ENCODE measurements around the gene RAPH1.
"Not testable (repeated sequence)": the region's sequence is repeated elsewhere in the genome, so short reads cannot be mapped to it uniquely, and the experiment has no call there.

The RAPH1 gene

DNA sequence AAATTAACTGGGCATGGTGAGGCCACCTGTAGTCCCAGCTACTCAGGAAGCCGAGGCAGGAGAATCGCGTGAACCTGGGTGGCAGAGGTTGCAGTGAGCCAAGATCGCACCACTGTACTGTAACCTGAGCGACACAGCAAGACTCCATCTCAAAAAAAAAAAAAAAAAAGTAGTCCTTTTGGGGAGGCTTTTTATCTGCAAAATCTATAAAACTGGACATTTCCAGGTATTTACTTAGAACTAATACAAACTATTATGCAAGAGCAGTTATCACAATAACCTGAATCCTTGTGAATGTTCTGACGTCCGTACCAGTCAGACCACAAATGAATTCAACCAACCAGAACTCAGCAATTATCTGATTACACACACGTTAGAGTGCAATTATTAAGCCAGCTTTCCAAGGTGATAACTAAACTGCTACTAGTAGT lies 8.8 kb upstream of the RAPH1 start (continued):
- TF ChIP-seq, protein P1, sequence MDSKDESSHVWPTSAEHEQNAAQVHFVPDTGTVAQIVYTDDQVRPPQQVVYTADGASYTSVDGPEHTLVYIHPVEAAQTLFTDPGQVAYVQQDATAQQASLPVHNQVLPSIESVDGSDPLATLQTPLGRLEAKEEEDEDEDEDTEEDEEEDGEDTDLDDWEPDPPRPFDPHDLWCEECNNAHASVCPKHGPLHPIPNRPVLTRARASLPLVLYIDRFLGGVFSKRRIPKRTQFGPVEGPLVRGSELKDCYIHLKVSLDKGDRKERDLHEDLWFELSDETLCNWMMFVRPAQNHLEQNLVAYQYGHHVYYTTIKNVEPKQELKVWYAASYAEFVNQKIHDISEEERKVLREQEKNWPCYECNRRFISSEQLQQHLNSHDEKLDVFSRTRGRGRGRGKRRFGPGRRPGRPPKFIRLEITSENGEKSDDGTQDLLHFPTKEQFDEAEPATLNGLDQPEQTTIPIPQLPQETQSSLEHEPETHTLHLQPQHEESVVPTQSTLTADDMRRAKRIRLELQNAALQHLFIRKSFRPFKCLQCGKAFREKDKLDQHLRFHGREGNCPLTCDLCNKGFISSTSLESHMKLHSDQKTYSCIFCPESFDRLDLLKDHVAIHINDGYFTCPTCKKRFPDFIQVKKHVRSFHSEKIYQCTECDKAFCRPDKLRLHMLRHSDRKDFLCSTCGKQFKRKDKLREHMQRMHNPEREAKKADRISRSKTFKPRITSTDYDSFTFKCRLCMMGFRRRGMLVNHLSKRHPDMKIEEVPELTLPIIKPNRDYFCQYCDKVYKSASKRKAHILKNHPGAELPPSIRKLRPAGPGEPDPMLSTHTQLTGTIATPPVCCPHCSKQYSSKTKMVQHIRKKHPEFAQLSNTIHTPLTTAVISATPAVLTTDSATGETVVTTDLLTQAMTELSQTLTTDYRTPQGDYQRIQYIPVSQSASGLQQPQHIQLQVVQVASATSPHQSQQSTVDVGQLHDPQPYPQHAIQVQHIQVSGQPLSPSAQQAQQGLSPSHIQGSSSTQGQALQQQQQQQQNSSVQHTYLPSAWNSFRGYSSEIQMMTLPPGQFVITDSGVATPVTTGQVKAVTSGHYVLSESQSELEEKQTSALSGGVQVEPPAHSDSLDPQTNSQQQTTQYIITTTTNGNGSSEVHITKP (tag by site-specific recombination; IDR thresholded peaks at IDR 0.05) = no peak
- no peak for TF ChIP-seq ZNF664 (tag by site-specific recombination; IDR thresholded peaks at IDR 0.05)
- no peak for TF ChIP-seq MZF1 (tag by site-specific recombination; IDR thresholded peaks at IDR 0.05; ENCODE audit: borderline replicate concordance)
- TF ChIP-seq ZNF623 (tag by site-specific recombination; IDR thresholded peaks at IDR 0.05) = no peak
- TF ChIP-seq ZNF677 (tag by site-specific recombination; IDR thresholded peaks at IDR 0.05) = no peak
- TF ChIP-seq ZNF426 (tag by site-specific recombination; IDR thresholded peaks at IDR 0.05) = no peak
- no peak for TF ChIP-seq ZNF585B (tag by site-specific recombination; IDR thresholded peaks at IDR 0.05)
- TF ChIP-seq ZNF335 (tag by site-specific recombination; conservative IDR thresholded peaks at IDR 0.05) = no peak
- TF ChIP-seq WT1 (tag by site-specific recombination; IDR thresholded peaks at IDR 0.05) = no peak
- no peak for TF ChIP-seq ZSCAN16 (tag by site-specific recombination; IDR thresholded peaks at IDR 0.05)
- TF ChIP-seq GLIS1 (tag by site-specific recombination; IDR thresholded peaks at IDR 0.05) = no peak
- no peak for TF ChIP-seq GFI1B (tag by site-specific recombination; IDR thresholded peaks at IDR 0.05)

DNA sequence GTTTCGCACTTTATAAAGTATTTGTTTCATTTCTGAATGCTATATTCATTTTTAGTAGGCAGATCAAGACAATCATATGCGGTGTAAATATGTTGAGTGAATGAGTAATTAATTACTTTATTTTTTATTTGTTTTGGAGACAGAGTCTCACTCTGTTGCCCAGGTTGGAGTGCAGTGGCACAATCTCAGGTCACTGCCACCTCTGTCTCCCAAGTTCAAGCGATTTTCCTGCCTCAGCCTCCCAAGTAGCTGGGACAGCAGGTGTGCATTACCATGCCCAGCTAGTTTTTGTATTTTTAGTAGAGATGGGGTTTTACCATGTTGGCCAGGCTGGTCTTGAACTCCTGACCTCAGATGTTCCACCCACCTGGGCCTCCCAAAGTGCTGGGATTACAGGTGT lies 5.5 kb upstream of the RAPH1 start:
- CTCF ChIA-PET; H3K27ac ChIP-seq (ENCODE audit: extremely low read depth, low read depth, low read length); POLR2A ChIA-PET; H3K9me3 ChIP-seq (ENCODE audit: control insufficient read depth, insufficient read depth, low read depth, low read length); H3K4me3 ChIP-seq (ENCODE audit: low read depth, low read length); H3K36me3 ChIP-seq (ENCODE audit: control insufficient read depth in 2 of 2, insufficient read depth in 1 of 2, low read length in 2 of 2); H3K4me1 ChIP-seq (ENCODE audit: control insufficient read depth, insufficient read depth, low read length): not testable (repeated sequence)

DNA sequence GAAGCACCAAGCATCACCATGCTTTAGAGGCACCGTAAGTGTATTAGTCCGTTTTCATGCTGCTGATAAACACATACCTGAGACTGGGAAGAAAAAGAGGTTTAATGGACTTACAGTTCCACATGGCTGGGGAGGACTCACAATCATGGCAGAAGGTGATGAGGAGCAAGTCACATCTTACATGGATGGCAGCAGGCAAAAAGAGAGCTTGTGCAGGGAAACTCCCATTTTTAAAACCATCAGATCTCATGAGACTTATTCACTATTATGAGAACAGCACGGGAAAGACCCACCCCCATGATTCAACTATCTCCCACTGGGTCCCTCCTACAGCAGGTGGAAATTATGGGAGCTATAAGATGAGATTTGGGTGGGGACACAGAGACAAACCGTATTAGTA lies 3.1 kb upstream of the RAPH1 start:
- H3K27ac ChIP-seq (ENCODE audit: extremely low read depth, low read depth, low read length); H3K4me1 ChIP-seq (ENCODE audit: control insufficient read depth, insufficient read depth, low read length); CTCF ChIA-PET; H3K9me3 ChIP-seq (ENCODE audit: control insufficient read depth, insufficient read depth, low read depth, low read length); H3K4me3 ChIP-seq (ENCODE audit: low read depth, low read length); H3K36me3 ChIP-seq (ENCODE audit: control insufficient read depth in 2 of 2, insufficient read depth in 1 of 2, low read length in 2 of 2); POLR2A ChIA-PET: not testable (repeated sequence)
- peak; percentile 57 for TF ChIP-seq SETDB1 (IDR thresholded peaks at IDR 0.05; ENCODE audit: insufficient read length, low read length)

DNA sequence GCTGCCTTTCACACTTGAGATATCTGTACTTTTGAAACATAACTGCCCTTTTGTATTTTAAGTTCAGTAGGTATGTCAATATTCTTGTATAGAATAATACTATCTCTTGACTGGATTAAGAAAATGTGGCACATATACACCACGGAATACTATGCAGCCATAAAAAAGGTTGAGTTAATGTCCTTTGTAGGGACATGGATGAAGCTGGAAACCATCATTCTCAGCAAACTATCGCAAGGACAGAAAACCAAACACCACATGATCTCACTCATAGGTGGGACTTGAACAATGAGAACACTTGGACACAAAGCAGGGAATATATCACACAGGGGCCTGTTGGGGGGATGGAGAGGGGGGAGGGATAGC lies 1.5 kb upstream of the RAPH1 start:
- H3K4me1 ChIP-seq (ENCODE audit: control insufficient read depth, insufficient read depth, low read length); H3K27ac ChIP-seq (ENCODE audit: extremely low read depth, low read depth, low read length); POLR2A ChIA-PET; H3K4me3 ChIP-seq (ENCODE audit: low read depth, low read length); H3K9me3 ChIP-seq (ENCODE audit: control insufficient read depth, insufficient read depth, low read depth, low read length); H3K36me3 ChIP-seq (ENCODE audit: control insufficient read depth in 2 of 2, insufficient read depth in 1 of 2, low read length in 2 of 2): not testable (repeated sequence)
- TF ChIP-seq, protein P2, sequence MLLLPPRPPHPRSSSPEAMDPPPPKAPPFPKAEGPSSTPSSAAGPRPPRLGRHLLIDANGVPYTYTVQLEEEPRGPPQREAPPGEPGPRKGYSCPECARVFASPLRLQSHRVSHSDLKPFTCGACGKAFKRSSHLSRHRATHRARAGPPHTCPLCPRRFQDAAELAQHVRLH (tag by site-specific recombination; IDR thresholded peaks at IDR 0.05) = peak; percentile 88
- TF ChIP-seq ZNF146 (tag by site-specific recombination; IDR thresholded peaks at IDR 0.05) = peak; percentile 93
- CTCF ChIA-PET = interaction anchor here (0.8 kb wide), 1 partner anchor 245 kb away, joined by 3 read pairs; no protein-coding TSS in a partner anchor

Data from HEK293 (cell line).